ENCODE measurements around the gene LRRC47.
A peak's percentile ranks its signal among the peaks of the same experiment; 100 is the strongest.

Gene LRRC47

DNA sequence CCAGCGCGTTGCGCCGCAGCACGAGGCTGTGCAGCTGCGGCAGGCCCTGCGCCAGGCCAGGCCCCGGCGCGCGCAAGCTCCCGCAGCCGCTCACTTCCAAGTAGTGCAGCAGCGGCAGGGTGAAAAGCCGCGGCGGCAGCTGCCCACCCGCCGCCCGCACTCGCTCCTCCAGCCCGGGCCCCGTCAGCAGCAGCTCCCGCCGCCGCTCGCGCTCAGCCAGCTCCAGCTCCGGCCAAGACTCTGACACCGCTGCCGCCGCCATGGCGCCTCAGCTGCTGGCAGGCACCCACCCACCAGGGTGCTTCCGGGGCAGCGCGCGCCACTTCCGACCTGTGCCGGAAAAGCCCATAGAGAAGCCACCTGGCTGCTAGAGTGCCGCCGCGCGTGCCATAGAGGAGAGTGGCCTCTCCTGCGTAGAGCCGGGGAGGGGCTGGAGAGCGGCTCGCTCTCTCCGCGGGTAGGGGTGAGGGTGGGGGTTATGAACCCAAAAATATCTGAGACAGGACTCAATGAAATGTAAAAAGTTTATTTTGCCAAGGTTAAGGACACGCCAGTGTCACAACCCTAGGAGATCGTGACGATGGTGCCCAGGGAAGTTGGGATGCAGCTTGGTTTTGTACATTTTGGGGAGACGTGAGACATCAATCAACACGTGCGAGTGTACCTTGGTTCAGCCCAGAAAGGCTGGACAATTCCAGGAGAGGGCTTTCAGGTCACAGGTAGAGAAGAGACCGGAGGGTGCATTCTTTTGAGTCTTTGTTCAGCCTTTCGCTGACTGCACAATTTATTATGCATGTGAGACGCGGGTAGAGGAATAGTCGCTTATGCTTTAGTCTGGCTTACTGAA is at the start of gene LRRC47:
Gene LRRC47 (minus strand): TSS at position 284 of the 847 bp plus-strand sequence. CDS start 22 bp downstream, at position 262.
- DNase-seq, result peak; percentile 95

DNA sequence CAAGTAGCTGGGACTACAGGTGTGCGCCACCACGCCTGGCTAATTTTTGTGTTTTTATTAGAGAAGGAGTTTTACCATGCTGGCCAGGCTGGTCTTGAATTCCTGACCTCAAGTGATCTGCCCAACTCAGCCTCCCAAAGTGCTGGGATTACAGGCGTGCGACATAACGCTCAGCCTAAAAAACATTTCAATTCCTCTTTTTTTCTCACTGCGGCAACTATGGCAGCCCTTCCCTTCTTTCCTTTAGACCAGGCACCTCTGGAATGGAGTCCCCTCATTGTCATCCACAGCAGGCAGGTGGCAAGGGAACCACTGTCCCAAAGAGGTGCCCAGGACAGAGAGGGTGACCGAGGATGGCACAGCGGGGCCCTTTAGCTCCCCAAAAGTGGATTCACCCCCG is 46.6 kb upstream of the LRRC47 start:
- no peak for DNase-seq

DNA sequence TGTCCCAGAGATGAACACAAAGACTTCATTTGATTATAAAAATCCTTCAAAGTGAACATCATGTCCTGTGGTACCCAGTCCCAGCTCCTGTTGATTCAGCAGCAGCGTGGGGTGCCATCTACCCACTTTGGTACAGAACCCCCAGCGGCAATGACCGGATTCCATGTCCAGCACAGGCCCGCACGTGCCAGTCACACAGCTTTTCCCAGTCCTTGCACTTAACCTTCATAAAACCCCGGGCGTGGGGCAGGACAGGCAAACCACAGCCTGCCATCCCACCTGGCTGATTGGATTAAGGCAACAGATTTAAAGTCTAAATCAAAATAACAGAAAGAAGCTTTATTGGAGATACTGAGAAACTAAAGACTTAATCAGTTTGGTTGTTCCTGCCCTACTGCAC is 45.2 kb upstream of the LRRC47 start:
- DNase-seq, result no peak

DNA sequence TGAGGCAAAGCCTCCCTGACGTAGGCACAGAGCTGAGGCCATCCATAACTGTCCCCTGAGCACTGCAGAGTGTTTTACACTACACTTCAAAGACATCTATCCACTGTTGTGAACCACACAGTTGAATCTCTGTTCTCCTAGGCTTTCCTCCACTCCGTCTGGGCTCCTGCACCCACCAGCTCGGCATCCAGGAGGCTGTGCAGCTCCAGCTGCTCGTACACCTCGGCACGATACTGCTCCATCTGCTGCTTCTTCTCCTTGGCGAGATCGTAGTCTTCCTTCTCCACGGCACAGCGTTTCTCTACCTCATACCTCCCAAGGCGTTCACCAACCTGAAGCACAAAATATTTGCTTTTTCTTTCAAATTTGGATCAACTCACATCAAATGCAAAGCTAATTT is 42.5 kb upstream of the LRRC47 start:
- DNase-seq, result no peak

DNA sequence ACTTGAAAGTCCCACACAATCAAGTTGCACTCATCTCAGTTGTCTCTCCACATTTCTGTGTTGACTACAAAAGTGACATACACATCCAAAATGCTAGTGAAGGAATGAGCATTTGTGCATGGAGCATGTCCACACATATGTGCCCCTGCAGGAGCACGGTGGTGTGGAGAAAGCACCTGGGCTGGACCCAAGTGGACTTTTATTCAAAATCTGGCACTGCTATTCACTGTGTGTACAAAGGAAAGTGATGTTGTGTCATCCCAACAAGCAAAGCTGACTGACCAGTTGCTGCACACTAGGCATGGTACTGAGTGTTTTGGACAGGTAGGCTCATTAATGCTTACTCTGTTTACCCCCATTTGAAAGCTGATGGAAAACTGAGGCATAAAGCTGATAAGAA is 41.4 kb upstream of the LRRC47 start:
- no peak for DNase-seq

DNA sequence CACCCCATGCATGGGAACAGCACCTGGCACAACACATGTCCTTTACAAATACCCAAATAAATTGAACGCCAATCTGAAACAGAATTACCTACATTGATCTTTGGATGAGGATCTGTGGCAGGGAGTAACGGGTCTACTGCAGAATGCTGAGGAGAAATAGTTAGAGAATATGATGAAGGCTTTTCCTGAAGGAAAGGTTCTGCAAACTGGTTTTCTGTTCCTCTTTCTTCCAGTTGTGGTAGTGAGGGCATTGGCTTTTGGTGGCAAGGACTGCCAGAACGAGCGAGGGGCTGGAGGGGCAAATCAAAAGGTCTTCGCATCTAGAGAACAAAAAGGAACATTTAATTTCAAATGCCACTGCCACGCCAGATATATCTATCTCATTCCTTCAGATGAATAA is 40.9 kb upstream of the LRRC47 start:
- no peak for DNase-seq

DNA sequence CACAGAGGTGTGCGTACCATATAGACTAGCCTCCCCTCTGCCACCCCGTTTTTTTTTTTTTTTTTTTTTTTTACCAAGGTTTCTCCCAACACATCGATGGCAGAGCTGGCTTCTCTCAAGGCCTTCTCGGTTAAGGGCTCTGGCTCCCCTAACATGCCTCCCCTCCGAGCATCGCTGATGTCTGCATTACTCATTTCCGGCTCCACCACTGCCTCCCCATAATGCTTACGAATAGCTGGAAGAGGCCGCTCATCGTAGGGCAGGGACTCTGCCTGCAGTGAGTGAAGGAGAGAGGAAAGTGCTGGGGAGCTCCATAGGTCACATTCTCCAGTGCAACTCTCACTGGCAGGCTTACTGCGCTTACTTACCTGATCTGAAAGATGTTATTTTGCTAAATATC is 40.1 kb upstream of the LRRC47 start:
- no peak for DNase-seq

DNA sequence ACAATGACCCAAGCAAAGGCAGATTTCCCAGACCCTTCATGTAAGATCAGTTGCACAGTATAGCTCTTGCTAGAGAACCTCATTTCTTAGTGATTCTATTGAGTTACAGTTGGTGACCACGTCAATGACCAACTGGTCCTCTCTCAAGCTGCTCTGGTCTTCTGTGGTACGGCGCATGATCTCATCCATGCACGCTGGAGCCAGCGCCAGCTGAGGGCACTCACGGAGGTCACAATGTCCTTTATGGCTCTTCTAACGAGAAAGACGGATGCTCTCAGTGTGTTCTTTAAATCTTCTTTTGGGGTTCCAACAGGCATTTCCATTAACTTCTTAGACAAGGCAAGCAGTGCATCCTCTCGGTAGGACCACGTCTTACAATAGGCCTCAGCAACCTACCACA is 38.4 kb upstream of the LRRC47 start:
- DNase-seq, result no peak

DNA sequence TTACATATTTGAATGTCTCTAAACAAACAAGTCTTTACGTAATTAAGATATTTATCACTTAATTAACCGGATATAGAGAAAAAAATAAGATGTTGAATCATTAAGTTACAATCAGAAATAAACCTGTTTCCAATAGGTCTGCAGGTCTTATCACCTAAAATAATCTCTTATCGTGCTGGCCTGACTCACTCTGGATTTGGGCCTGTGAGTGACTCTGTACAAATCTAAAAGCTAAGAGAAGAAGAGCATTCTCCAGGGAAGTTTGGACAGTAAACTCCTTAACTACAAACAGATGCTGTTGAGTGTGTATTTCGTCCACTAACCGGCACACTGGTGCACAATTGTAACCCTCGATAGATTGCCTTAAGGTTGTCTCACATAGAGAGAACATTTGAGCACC is 35.4 kb upstream of the LRRC47 start:
- no peak for DNase-seq

DNA sequence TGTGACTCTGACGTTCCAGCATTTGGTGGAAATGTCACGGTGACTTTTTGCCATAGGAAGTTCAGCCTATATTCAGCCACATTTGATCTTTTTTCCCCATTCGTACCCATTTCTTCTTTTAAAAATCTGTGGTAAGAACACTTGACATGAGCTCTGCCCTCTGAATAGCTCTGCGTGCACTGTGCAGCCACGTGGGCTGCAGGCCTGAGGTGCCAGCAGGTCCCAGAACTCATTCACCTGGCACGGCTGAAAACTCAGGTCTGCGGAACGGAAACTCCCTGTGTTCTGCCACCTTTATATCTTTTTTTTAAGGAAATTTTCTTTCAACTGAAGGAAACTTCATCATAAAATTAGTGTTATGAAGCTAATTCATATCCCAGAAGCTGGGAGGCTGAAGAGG is 32.1 kb upstream of the LRRC47 start:
- no peak for DNase-seq

DNA sequence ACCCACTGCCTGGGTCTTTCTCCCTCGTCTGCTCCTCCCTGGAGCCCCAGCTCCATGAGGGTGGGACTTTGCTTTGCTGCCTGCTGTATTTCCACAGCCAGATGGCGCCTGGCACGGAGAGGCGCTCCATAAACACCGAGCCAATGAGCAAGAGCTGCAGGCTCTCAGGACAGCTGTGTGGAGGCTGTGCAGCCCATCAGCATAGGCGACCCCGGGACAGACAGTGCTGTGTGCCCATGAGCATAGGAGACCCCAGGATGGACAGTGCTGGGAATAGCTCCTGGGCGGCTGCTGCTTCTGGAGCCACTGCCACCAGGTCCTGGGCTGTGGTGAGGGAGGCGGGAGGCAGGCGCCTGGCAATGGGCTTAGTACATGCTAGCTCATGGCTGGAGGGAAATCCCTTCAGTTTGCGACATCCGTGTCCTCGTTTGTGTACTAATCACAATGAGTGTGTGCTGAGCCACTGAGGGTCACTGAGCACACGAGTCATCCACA is 31.6 kb upstream of the LRRC47 start:
- no peak for DNase-seq

DNA sequence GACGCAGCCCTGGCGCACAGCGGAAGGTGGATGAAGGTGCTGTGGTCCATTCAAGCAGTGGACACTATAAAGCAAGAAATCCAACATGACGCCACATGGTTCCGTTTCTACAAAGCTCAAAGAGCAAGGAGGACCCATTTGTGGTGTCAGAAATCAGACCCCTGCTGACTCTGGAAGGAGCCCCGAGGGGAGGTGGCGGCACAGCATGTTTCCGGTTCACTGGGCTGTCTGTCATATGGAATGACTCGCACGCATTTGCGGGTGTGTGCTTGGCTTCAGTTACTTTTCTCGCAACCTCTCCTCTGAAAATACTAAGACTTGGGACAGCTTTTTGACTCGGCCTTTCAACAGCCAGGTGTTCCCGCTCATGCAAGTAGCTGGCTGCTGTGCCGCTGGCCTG is 29.1 kb upstream of the LRRC47 start:
- DNase-seq, result no peak

DNA sequence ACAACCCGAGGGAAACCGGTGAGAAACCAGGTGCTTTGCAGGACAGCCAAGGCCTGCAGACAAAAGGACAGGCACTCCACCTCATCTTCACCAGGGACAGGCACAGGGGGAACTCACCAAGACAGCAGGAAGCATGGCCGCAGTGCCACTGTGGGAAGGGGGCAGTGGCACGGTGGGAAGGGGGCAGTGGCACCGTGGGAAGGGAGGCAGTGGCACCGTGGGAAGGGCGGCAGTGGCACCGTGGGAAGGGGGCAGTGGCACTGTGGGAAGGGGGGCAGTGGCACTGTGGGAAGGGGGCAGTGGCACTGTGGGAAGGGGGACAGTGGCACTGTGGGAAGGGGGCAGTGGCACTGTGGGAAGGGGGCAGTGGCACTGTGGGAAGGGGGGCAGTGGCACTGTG is 28.4 kb upstream of the LRRC47 start:
- no peak for DNase-seq

DNA sequence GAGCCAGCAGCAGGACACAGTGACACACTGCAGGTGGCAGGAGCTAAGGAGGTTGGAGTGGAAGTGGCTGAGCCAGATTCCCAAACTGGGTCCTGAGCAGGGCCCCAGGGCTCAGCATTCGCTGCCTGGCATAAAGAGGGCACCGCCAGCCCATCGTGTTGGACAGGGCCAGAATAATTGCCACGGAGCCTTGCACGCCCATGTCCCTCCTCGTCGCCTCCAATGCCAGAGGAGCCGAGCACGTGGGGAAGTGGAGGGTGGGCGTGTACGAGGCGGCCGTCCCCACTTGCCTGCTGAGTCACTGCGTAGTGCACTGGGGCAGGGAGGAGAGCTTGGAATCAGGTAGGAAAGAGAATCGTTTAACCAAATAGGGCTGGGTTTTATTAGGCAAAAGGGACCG is 26.1 kb upstream of the LRRC47 start:
- DNase-seq, result no peak

DNA sequence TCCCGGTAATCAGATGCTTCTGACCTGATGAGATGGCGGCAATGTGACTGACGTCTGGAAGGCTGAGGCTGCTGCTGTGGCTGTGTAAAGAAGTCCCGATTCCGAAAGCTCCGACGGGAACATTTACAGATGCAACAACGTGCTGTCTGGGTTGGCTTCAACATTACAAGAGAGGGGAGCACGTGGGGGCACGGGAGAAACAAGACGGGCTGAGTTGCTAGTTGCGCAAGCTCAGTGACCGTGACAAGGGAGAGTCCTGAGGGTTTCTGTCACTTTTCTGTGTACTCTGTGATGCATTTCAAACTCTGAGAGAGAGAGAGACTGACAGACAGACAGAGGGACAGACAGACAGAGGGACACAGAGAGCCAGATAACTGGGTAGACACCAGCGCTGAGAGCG is 25.6 kb upstream of the LRRC47 start:
- DNase-seq, result no peak

DNA sequence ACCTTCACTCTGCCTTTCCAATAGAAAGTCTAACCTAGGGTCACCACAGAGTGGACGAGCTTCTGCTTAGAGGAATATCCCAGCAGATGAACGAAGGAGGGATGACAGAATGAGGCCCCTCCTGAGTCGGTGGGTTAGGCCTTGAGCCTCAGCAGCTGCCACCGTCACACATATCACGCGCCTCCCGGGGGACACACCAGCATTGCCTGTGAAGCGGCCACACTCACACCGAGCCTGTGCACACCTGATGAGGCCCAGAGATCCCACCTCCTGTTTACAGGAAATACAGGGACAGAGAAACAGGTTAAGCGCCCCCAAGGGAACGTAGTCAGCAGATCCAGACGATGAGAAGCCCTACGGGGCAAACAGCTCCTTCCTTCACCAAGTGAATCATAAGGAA is 25.1 kb upstream of the LRRC47 start:
- DNase-seq, result no peak

DNA sequence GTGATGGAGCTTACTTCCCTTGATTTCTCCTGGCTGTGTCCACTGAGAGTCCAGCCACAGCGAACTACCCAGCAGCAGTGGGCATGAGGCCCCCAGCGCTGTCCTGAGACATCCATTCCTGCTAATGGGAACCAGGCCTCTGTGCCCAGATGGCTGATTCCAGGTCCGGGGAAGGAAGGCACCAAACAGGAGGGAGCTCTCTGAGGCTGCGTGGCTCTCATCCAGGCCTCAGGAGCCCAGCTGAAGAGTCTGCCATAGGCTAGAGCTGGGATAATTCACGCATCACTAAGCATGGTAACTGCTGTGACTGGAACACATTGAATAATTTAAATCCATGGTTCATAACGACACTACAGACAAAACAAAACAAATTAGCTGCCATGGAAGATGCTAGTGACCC is 24.7 kb upstream of the LRRC47 start:
- no peak for DNase-seq

DNA sequence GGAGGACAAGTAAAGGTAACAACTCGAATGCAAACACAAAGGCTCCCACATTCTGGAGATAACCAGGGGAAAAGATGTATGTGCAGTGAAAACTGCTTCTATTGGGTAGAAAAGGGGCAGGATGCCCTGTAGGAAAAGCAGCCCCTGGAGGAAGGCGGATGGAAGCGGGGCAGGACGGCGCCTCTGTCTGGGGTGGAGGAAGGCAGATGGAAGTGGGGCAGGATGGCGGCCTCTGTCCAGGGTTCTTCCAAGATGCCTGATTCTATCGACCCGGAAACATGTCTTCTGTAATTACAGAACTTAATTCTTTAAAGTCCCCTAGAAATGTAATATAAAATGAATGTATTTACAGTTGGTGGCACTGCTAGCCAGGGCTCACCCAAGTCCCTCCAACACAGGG is 24.0 kb upstream of the LRRC47 start:
- no peak for DNase-seq

DNA sequence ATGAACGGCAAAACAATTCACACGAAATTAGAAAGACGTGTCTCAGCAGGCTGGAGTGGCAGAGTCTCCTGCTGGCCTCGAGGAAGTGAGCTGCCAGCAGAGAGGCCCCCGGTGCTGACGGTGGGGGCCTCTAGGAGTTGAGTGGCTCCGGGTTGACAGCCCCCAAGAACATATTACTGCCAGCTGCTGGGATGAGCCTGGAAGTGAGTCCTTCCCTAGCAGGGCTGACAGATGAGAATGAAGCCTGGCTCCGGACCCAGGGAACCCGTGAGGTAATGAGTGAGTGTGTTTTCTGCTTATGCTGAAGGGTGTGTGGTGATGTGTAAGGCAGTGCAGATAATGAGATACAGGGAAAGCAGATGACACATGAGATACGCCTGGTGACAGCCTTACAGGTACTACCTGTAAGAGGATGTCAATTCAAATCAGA is 23.5 kb upstream of the LRRC47 start:
- no peak for DNase-seq

DNA sequence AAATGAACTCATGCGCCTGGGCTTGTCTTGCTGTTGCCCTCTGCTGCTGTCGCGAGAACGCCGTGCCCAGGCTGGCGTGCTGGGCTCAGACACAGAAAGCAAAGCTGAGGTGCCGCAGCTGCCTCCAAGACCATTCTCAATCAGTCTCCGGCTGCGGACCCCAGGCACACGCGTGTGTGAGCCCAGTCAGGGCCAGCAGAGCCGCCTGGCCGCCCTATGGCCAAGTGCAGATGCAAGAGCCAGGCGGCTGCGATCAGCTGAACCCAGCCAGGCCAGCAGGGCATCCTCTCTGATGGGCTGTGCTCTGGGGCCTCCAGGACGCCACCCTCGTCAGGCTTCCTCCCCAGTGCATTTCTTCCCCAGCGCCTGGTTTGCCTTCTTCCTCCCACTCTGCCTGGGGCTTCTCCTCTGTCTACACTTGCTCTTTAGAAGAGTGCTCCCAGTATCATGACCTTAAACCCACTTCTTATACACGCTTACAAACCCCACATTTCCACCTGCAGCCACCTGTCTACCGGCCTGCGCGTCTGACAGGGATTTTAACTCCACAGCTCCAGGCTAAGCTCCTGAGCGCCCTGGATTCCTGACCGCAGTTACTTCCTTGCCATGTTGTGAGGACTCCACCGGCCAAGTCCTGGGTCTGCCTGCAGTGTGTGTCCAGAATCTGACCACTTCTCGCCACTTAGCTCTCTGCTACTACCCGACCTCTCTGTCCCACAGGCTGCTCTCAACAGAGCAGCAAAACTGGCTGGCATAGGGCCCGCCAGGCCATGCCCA is 21.7 kb upstream of the LRRC47 start:
- no peak for DNase-seq

DNA sequence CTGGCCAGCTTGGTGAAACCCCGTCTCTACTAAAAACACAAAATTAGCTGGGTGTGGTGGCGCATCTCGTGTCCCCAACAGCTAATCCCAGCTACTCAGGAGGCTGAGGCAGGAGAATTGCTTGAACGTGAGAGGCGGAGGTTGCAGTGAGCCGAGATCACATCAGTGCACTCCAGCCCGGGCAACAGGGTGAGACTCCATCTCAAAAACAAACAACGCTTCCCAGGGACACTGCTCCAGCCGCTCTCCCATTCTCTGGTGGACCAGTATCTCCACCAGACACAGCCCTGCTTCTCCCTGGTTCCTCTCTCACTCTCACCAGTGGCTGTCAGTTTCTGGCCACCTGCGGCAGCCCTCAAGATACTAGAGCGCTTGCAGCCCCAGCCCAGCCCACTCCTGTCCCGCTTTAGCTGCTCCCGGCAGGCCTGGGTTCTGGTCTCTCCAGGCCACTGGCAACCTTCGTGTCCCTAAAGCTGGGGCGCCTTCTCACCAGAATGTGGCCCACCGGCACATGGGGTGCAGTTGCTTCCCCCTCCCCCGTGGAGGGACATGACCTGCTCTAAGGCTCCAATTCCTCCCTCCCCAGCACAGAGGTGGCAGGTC is 20.9 kb upstream of the LRRC47 start:
- DNase-seq, result no peak

DNA sequence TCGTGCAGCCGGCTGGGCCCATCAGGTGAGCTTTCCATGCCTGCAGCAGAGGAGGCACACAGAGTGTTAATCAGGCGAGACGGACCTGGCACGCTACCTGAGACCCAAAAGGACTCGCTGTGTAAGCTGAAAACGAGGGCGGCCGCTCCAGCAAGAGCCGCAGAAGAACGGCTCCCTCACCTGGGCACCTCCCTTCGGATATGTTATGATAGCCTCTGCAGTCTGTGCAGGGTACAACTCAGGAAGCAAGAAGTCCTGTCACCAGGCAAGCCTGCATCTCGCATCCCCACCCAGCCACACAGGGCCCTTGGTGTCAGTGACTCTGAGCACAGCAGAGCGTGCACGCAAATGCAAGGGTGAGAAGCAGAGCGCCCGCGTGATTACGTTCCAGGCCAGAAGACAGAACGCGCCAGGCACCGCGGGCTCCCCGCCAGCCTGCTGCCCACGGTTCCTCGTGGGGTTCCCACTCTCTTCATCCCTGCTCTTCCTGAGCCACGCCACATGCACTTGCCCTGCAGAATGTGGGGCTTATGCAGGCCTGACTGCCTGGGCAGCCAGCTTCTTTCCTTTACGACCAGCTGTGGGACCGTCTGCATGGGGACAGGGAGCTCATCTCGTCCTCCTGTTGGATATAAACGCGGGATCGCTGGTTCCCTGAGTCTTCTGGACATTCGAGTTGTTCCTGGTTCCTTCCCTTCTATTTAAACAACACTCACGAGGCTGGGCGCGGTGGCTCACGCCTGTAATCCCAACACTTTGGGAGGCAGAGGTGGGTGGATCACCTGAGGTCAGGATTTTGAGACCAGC is 20.2 kb upstream of the LRRC47 start:
- no peak for DNase-seq

Measured in stimulated activated CD4-positive, alpha-beta T cell treated with anti-CD3 and anti-CD28 coated beads, Interleukin-1b, Interleukin-23, amount 100 ng/mL, for 48 hours (primary cell).